Panc1 (cell line): ENCODE data around the gene DNAJC24. TPM values are rescaled to one million over a fixed set of nuclear protein-coding genes. Genes with fewer than 3 reads are reported as not detected.

Experiments used
- ATAC-seq: fragments of 200-7000 bp; cut with Tn5 transposase; 2 replicates; pipeline ENCODE4 v1.9.1; 2020; ENCODE audit warnings: mild to moderate bottlenecking, moderate library complexity
- BruUV-seq: library from RNA; stranded (reverse); fragments of 400-500 nt; replicated peaks from 2 replicates; lab custom pipeline; 2021; lab: Mats Ljungman, UMichigan
- CTCF ChIA-PET: fragments of 300-600 bp; sonication (Branson Sonifier 250); formaldehyde crosslinking; loops from one replicate; lab custom pipeline; 2022; ENCODE audit warnings: antibody characterized with exemption; lab: Charles Lee
- POLR2A ChIA-PET: fragments of 300-600 bp; sonication (Branson Sonifier 250); formaldehyde crosslinking; loops from one replicate; lab custom pipeline; 2022; ENCODE audit warnings: antibody characterized with exemption; lab: Charles Lee
- DNase-seq: peaks from one replicate; pipeline ENCODE4 v3.0.0-alpha.2; 2010; ENCODE audit warnings: low read depth, low spot score
- H3K27ac ChIP-seq: 2 replicates; pipeline ENCODE4 v1.5.1; 2011; ENCODE audit warnings: mild to moderate bottlenecking, low read length, inconsistent platforms
- H3K27me3 ChIP-seq: fragments of 200-500 bp; sonication (Bioruptor generic); 2 replicates; pipeline ENCODE4 v1.6.0; 2014; ENCODE audit warnings: low read length, inconsistent platforms; ENCODE audit not compliant: control insufficient read depth, insufficient read depth
- H3K36me3 ChIP-seq: fragments of 200-500 bp; sonication (Bioruptor generic); 2 replicates; pipeline ENCODE4 v1.5.1; 2014; ENCODE audit warnings: inconsistent platforms, mild to moderate bottlenecking, low read length, moderate library complexity; ENCODE audit not compliant: control insufficient read depth, insufficient read depth
- H3K4me1 ChIP-seq: 2 replicates; pipeline ENCODE4 v1.5.1; 2011; ENCODE audit warnings: inconsistent platforms, mild to moderate bottlenecking, low read length, moderate library complexity; ENCODE audit not compliant: control insufficient read depth, insufficient read depth
- H3K4me3 ChIP-seq, 2 experiments: 2 replicates each; pipeline ENCODE4 v1.5.1; 2011 to 2012; ENCODE audit warnings: low read depth in 2 of 2, low read length in 2 of 2, mild to moderate bottlenecking in 2 of 2, inconsistent platforms in 1 of 2, moderate library complexity in 1 of 2
- H3K9me3 ChIP-seq: fragments of 200-500 bp; sonication (Bioruptor generic); 2 replicates; pipeline ENCODE4 v1.5.1; 2014; ENCODE audit warnings: low read depth, mild to moderate bottlenecking, inconsistent platforms, low read length, moderate library complexity; ENCODE audit not compliant: control insufficient read depth, insufficient read depth
- CTCF ChIP-seq: fragments of 450-650 bp; IDR thresholded peaks from 2 replicates; pipeline ENCODE4 v1.5.1; 2017; ENCODE audit warnings: mild to moderate bottlenecking
- POLR2AphosphoS5 ChIP-seq: IDR thresholded peaks from 2 replicates; pipeline ENCODE4 v1.6.1; 2012; ENCODE audit warnings: mild to moderate bottlenecking, low read depth, low read length, moderate library complexity
- REST ChIP-seq, 2 experiments: IDR thresholded peaks; 2 replicates each; pipeline ENCODE4 v1.6.1; 2011 to 2012; ENCODE audit warnings: low read depth in 2 of 2, control low read depth in 1 of 2, low read length in 1 of 2, mild to moderate bottlenecking in 1 of 2, moderate library complexity in 1 of 2; ENCODE audit not compliant: insufficient read depth in 1 of 2
- SIN3A ChIP-seq: IDR thresholded peaks from 2 replicates; pipeline ENCODE4 v1.6.1; 2012; ENCODE audit warnings: low read depth, mild to moderate bottlenecking, low read length, moderate library complexity, borderline replicate concordance; ENCODE audit not compliant: insufficient read depth
- TCF7L2 ChIP-seq: IDR thresholded peaks from 2 replicates; pipeline ENCODE4 v1.6.1; 2011; ENCODE audit warnings: mild to moderate bottlenecking, low read depth, low read length, inconsistent platforms
- in situ Hi-C: cut with HindIII; loops from 2 replicates; pipeline ENCODE4 v1.10.0; 2016; ENCODE audit warnings: low sequenced_read_pairs, low pct_unique_long_range_greater_than_20kb
- intact Hi-C: fragments of 100-400 bp; cut with micrococcal nuclease; formaldehyde crosslinking; loops from one replicate; pipeline ENCODE4 v1.10.0; 2022; ENCODE audit not compliant: unreplicated experiment
- total RNA-seq: library from RNA; stranded (reverse); gene quantifications from one replicate; pipeline ENCODE4 v1.2.1, GENCODE V29; 2021; ENCODE audit not compliant: unreplicated experiment

Gene DNAJC24
- total RNA-seq, 1 experiment from 2014 or later, result 15.7 TPM

DNA sequence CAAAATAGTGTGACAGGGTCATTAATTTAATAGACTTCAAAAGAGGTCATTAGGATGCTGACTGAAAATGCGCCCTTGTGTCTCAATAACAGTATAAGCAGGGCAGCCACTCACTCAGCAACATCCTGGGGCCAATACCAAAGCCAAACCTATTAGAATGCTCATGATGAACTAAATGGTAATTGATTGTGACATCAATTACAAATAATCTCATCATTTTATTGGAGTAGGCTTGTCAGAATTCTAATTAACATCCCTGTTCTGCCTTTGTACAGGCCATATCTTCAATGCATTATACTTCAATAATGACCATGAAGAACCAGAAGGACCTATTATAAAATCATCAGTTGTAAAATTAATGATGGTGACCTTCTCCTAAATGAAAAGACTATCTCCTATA is 64.2 kb downstream of the DNAJC24 start:
- no peak overlapping the region for H3K4me3 ChIP-seq
- no peak overlapping the region for H3K27ac ChIP-seq
- CTCF ChIA-PET, result no interaction called here
- in situ Hi-C loops, result no loop called here
- no peak for TF ChIP-seq TCF7L2
- TF ChIP-seq REST (IDR thresholded peaks at IDR 0.05; ENCODE audit: insufficient read depth in 1 of 2, low read depth in 2 of 2, low read length in 1 of 2), result no peak
- no peak for TF ChIP-seq POLR2AphosphoS5
- no peak for TF ChIP-seq SIN3A
- no peak for TF ChIP-seq CTCF
- H3K36me3 ChIP-seq, result no peaks in the 10 kb centered on the region; the same call in 1 of the 2 replicates
- no peak for DNase-seq
- no peaks in the 10 kb centered on the region for H3K9me3 ChIP-seq
- H3K27me3 ChIP-seq, result no peaks in the 10 kb centered on the region
- ATAC-seq, result no peak
- POLR2A ChIA-PET, result no interaction called here
- no TSS peak for BruUV-seq
- intact Hi-C loops, result no loop called here
- H3K4me1 ChIP-seq, result no peaks in the 10 kb centered on the region

- no peaks in the 10 kb centered on the region for H3K27me3 ChIP-seq
- in situ Hi-C loops, result no loop called here
- TF ChIP-seq SIN3A, result no peak
- TF ChIP-seq CTCF, result no peak
- no peak for TF ChIP-seq TCF7L2
- TF ChIP-seq REST (IDR thresholded peaks at IDR 0.05; ENCODE audit: insufficient read depth in 1 of 2, low read depth in 2 of 2, low read length in 1 of 2), result no peak
- no peak for TF ChIP-seq POLR2AphosphoS5
- POLR2A ChIA-PET, result no interaction called here
- no TSS peak for BruUV-seq
- H3K36me3 ChIP-seq, result no peaks in the 10 kb centered on the region
- H3K4me1 ChIP-seq, result no peaks in the 10 kb centered on the region
- H3K9me3 ChIP-seq, result no peaks in the 10 kb centered on the region
- DNase-seq, result no peak
- CTCF ChIA-PET, result no interaction called here
- no peak overlapping the region for H3K4me3 ChIP-seq
- no peak for ATAC-seq
- H3K27ac ChIP-seq, result no peak overlapping the region
- intact Hi-C loops, result no loop called here
These were observed 68.2 kb downstream of the DNAJC24 start for GRCh38 chr11:31437742-31438435.
